ENCODE measurements around the gene AMPD2. TPM values are rescaled to one million over a fixed set of nuclear protein-coding genes. Genes with fewer than 3 reads are reported as not detected.

The AMPD2 gene
- polyA plus RNA-seq, 1 donor (not counting 4 experiments of a cell fraction or from before 2014, with no cell fraction given): 17.6 TPM

DNA sequence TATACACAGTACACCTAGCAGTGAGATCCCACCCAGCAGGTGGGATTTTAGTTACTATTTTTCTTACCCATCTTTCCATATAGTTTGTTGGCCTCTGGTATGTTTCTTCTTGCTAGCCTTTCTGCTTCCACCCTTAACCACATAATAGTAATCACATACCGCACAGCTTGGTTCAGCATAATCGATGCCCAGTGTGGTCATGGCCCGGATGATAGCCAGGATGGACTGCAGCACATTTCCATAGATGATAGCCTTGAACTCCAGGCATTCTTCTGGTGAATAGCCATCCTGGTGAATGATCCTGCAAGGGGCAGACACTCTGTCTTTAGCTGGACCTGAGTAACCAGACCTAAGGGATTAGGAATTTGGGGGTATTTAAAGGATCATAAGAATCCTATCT is 9.8 kb upstream of the AMPD2 start:
- TF ChIP-seq, protein P1, sequence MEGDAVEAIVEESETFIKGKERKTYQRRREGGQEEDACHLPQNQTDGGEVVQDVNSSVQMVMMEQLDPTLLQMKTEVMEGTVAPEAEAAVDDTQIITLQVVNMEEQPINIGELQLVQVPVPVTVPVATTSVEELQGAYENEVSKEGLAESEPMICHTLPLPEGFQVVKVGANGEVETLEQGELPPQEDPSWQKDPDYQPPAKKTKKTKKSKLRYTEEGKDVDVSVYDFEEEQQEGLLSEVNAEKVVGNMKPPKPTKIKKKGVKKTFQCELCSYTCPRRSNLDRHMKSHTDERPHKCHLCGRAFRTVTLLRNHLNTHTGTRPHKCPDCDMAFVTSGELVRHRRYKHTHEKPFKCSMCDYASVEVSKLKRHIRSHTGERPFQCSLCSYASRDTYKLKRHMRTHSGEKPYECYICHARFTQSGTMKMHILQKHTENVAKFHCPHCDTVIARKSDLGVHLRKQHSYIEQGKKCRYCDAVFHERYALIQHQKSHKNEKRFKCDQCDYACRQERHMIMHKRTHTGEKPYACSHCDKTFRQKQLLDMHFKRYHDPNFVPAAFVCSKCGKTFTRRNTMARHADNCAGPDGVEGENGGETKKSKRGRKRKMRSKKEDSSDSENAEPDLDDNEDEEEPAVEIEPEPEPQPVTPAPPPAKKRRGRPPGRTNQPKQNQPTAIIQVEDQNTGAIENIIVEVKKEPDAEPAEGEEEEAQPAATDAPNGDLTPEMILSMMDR (optimal IDR thresholded peaks at IDR 0.05 in 1 of 3, IDR thresholded peaks at IDR 0.05 in 1 of 3, conservative IDR thresholded peaks at IDR 0.05 in 1 of 3; ENCODE audit: extremely low read depth in 1 of 3, insufficient read depth in 2 of 3, low read length in 3 of 3): no peak
- no peak for TF ChIP-seq EZH2 (IDR thresholded peaks at IDR 0.05; ENCODE audit: low read length)
- Histone ChIP-seq H2AFZ (ENCODE audit: control insufficient read depth, low read length) (no peak overlapping the region), H3K4me2 (ENCODE audit: control insufficient read depth, extremely low read depth, insufficient read depth, low read depth, low read length) (no peak overlapping the region), H3K36me3 (ENCODE audit: control insufficient read depth in 2 of 2, extremely low read depth in 1 of 2, insufficient read depth in 2 of 2, low read length in 2 of 2) (peaks cover 0 to 2% of the 10 kb centered on the region in 2 experiments), H3K9me3 (ENCODE audit: control insufficient read depth, low read depth, low read length) (no peaks in the 10 kb centered on the region), H3K9me1 (ENCODE audit: control insufficient read depth, extremely low read depth, insufficient read depth, low read length) (no peaks in the 10 kb centered on the region), H3K79me2 (ENCODE audit: control insufficient read depth, insufficient read depth, low read length) (no peaks in the 10 kb centered on the region), H3K4me3 (ENCODE audit: control insufficient read depth in 2 of 3, extremely low read depth in 1 of 3, insufficient read depth in 2 of 3, low read depth in 1 of 3, low read length in 3 of 3) (no peak overlapping the region), H4K20me1 (ENCODE audit: control insufficient read depth, extremely low read depth, insufficient read depth, low read length) (no peaks in the 10 kb centered on the region), H3K27me3 (ENCODE audit: control insufficient read depth, extremely low read depth, insufficient read depth, low read length) (no peaks in the 10 kb centered on the region), H3K4me1 (ENCODE audit: control insufficient read depth, extremely low read depth, insufficient read depth, low read length) (peaks cover 9% of the 10 kb centered on the region), H3K9ac (ENCODE audit: control insufficient read depth, extremely low read depth, insufficient read depth, low read length) (no peak overlapping the region), H3K27ac (ENCODE audit: control insufficient read depth, insufficient read depth, low read length) (no peak overlapping the region)
- DNase-seq (ENCODE audit: low read depth, low spot score) (no peak), FAIRE-seq (no peak)
- dilution Hi-C loops (cut with MboI; ENCODE audit: extremely low pct_ligation_motif_present, low sequenced_read_pairs): no loop called here

DNA sequence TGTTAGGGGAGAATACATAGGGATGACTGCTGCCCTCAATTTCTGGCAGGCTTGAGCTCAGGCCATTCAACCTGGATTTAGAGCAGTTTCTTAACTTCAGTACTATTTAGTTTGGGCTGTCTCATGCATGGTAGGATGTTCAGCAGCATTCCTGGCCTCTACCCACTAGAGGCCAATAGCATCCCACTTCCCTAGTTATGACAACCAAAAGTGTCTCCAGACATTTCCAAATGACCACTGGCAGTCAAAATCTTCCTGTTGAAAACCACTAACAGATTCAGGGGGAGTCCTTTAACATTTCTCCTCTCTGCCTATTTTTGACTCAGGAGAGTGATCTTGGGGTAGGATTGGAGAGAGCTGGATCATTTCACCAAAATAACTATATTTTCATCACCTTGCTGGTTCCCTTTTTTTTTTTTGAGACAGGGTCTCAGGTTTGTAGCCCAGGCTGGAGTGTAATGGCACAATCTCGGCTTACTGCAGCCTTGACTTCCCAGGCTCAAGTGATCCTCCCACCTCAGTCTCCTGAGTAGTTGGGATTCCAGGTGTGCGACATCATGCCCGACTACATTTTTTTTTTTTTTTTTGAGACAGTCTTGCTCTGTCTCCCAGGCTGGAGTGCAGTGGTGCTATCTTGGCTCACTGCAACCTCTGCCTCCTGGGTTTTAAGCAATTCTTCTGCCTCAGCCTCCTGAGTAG is 8.9 kb upstream of the AMPD2 start:
- Histone ChIP-seq H3K9me3 (ENCODE audit: control insufficient read depth, low read depth, low read length) (no peaks in the 10 kb centered on the region), H3K4me2 (ENCODE audit: control insufficient read depth, extremely low read depth, insufficient read depth, low read depth, low read length) (no peak overlapping the region), H3K27me3 (ENCODE audit: control insufficient read depth, extremely low read depth, insufficient read depth, low read length) (no peaks in the 10 kb centered on the region), H3K27ac (ENCODE audit: control insufficient read depth, insufficient read depth, low read length) (no peak overlapping the region), H4K20me1 (ENCODE audit: control insufficient read depth, extremely low read depth, insufficient read depth, low read length) (no peaks in the 10 kb centered on the region), H3K4me3 (ENCODE audit: control insufficient read depth in 2 of 3, extremely low read depth in 1 of 3, insufficient read depth in 2 of 3, low read depth in 1 of 3, low read length in 3 of 3) (no peak overlapping the region), H3K9ac (ENCODE audit: control insufficient read depth, extremely low read depth, insufficient read depth, low read length) (no peak overlapping the region), H3K4me1 (ENCODE audit: control insufficient read depth, extremely low read depth, insufficient read depth, low read length) (peaks cover 9% of the 10 kb centered on the region), H2AFZ (ENCODE audit: control insufficient read depth, low read length) (no peak overlapping the region), H3K36me3 (ENCODE audit: control insufficient read depth in 2 of 2, extremely low read depth in 1 of 2, insufficient read depth in 2 of 2, low read length in 2 of 2) (peaks cover 0 to 1% of the 10 kb centered on the region in 2 experiments), H3K9me1 (ENCODE audit: control insufficient read depth, extremely low read depth, insufficient read depth, low read length) (no peaks in the 10 kb centered on the region), H3K79me2 (ENCODE audit: control insufficient read depth, insufficient read depth, low read length) (no peaks in the 10 kb centered on the region)
- dilution Hi-C loops (cut with MboI; ENCODE audit: extremely low pct_ligation_motif_present, low sequenced_read_pairs): no loop called here
- FAIRE-seq: no peak
- no peak for DNase-seq (ENCODE audit: low read depth, low spot score)
- no peak for TF ChIP-seq EZH2 (IDR thresholded peaks at IDR 0.05; ENCODE audit: low read length)
- TF ChIP-seq, protein P1 (optimal IDR thresholded peaks at IDR 0.05 in 1 of 3, IDR thresholded peaks at IDR 0.05 in 1 of 3, conservative IDR thresholded peaks at IDR 0.05 in 1 of 3; ENCODE audit: extremely low read depth in 1 of 3, insufficient read depth in 2 of 3, low read length in 3 of 3): no peak
